ENCODE measurements around the gene RABL2A. TPM values are rescaled to one million over a fixed set of nuclear protein-coding genes. Genes with fewer than 3 reads are reported as not detected.
"Not testable (repeated sequence)": the region's sequence is repeated elsewhere in the genome, so short reads cannot be mapped to it uniquely, and the experiment has no call there.

The RABL2A gene
- total RNA-seq, 1 donor from 2014 or later: 56.2 TPM

DNA sequence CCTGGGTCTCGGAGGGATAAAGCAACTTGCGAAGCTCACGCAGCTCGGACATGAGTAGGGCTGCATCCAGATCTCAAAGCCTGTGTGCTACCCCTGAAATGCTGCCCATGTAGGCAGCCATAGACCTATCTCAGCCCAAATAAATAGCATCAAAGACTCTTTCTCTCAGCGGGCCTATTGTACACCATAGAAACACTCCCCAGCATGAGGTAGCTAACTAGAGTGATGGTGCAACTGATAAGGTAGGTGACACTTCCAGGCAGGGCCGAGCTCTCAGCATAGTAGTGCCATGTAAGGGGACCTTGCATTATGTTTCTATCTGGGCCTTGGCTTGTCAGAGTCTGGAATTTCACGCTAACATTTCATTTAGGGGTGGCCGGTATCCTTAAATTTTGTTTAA is 52.4 kb downstream of the RABL2A start:
- Mint-ChIP-seq H3K27ac (no peak overlapping the region), H3K27me3 (peaks cover 3% of the 10 kb centered on the region)
- no peak for DNase-seq (ENCODE audit: low spot score, unreplicated experiment)

GRCh38 chr2:113685471-113685870 is 58.4 kb downstream of the RABL2A start:
- Mint-ChIP-seq H3K4me3 (ENCODE audit: low read depth) (no peak overlapping the region), H3K27me3 (no peaks in the 10 kb centered on the region), H3K27ac (no peak overlapping the region), H3K9me3 (ENCODE audit: low read depth) (peaks cover 12% of the 10 kb centered on the region), H3K4me1 (ENCODE audit: low read depth) (no peaks in the 10 kb centered on the region), H3K36me3 (ENCODE audit: insufficient read depth) (no peaks in the 10 kb centered on the region)
- no peak for DNase-seq (ENCODE audit: low spot score, unreplicated experiment)
- TF ChIP-seq, protein P1, sequence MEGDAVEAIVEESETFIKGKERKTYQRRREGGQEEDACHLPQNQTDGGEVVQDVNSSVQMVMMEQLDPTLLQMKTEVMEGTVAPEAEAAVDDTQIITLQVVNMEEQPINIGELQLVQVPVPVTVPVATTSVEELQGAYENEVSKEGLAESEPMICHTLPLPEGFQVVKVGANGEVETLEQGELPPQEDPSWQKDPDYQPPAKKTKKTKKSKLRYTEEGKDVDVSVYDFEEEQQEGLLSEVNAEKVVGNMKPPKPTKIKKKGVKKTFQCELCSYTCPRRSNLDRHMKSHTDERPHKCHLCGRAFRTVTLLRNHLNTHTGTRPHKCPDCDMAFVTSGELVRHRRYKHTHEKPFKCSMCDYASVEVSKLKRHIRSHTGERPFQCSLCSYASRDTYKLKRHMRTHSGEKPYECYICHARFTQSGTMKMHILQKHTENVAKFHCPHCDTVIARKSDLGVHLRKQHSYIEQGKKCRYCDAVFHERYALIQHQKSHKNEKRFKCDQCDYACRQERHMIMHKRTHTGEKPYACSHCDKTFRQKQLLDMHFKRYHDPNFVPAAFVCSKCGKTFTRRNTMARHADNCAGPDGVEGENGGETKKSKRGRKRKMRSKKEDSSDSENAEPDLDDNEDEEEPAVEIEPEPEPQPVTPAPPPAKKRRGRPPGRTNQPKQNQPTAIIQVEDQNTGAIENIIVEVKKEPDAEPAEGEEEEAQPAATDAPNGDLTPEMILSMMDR (IDR thresholded peaks at IDR 0.05; ENCODE audit: unreplicated experiment): no peak

More for the DNA sequence above, 52.4 kb downstream of the RABL2A start:
- Mint-ChIP-seq H3K4me1 (ENCODE audit: low read depth) (no peaks in the 10 kb centered on the region), H3K4me3 (ENCODE audit: low read depth) (no peak overlapping the region), H3K36me3 (ENCODE audit: insufficient read depth) (no peaks in the 10 kb centered on the region), H3K9me3 (ENCODE audit: low read depth) (peaks cover 12% of the 10 kb centered on the region)
- TF ChIP-seq, protein P1 (IDR thresholded peaks at IDR 0.05; ENCODE audit: unreplicated experiment): no peak

- Mint-ChIP-seq H3K4me3 (ENCODE audit: low read depth) (no peak overlapping the region), H3K27ac (no peak overlapping the region), H3K27me3 (no peaks in the 10 kb centered on the region), H3K4me1 (ENCODE audit: low read depth) (no peaks in the 10 kb centered on the region), H3K9me3 (ENCODE audit: low read depth) (peaks cover 12% of the 10 kb centered on the region), H3K36me3 (ENCODE audit: insufficient read depth) (no peaks in the 10 kb centered on the region)
- TF ChIP-seq, protein P1 (IDR thresholded peaks at IDR 0.05; ENCODE audit: unreplicated experiment): no peak
- no peak for DNase-seq (ENCODE audit: low spot score, unreplicated experiment)
Measured at GRCh38 chr2:113686537-113686936, 59.5 kb downstream of the RABL2A start.

DNA sequence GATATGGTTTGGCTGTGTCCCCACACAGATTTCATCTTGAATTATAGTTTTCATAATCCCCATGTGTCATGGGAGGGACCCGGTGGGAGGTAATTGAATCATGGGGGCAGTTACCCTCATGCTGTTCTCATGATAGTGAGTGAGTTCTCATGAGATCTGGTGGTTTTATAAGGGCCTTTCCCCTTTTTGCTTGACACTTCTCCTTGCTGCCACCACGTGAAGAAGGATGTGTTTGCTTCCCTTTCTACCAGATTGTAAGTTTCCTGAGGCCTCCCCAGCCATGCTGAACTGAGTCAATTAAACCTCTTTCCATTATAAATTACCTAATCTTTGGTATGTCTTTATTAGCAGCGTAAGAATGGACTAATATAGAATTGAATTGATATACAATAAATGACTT is 63.8 kb downstream of the RABL2A start:
- not testable (repeated sequence) for H3K9me3 Mint-ChIP-seq (ENCODE audit: low read depth); H3K27ac Mint-ChIP-seq; H3K4me1 Mint-ChIP-seq (ENCODE audit: low read depth); H3K4me3 Mint-ChIP-seq (ENCODE audit: low read depth); DNase-seq (ENCODE audit: low spot score, unreplicated experiment); H3K36me3 Mint-ChIP-seq (ENCODE audit: insufficient read depth); H3K27me3 Mint-ChIP-seq

Small RNAs within 50 kb of the gene (microRNA-seq; reads per million reads assigned to microRNA genes)
- gene MIR1302-3 (ENCODE audit: borderline number of aligned reads, unreplicated experiment): not detected

Other genes starting within 250 kb of the RABL2A start
- 53.5 and 57.8 TPM in 2 replicates for gene ZNG1B, start 189.6 kb upstream of the RABL2A start, total RNA-seq
- gene FOXD4L1, start 128.6 kb upstream of the RABL2A start, total RNA-seq: 0.20 and 0.48 TPM in 2 replicates
- gene SLC35F5, start 129.4 kb downstream of the RABL2A start, total RNA-seq: 52.0 and 56.7 TPM in 2 replicates

Measured in progenitor cell of endocrine pancreas (in vitro differentiated cells).